T-helper 9 cell (primary cell): ENCODE measurements around the gene ZNF407.

ENCODE experiments used
- DNase-seq: peaks from one replicate; pipeline ENCODE4 v3.0.0-alpha.2; 2020

The ZNF407 gene

GRCh38 chr18:74733598-74733997 is 135.9 kb downstream of the ZNF407 start:
- no peak for DNase-seq

- DNase-seq = no peak
Observed at GRCh38 chr18:74734013-74734444, 136.4 kb downstream of the ZNF407 start.

DNA sequence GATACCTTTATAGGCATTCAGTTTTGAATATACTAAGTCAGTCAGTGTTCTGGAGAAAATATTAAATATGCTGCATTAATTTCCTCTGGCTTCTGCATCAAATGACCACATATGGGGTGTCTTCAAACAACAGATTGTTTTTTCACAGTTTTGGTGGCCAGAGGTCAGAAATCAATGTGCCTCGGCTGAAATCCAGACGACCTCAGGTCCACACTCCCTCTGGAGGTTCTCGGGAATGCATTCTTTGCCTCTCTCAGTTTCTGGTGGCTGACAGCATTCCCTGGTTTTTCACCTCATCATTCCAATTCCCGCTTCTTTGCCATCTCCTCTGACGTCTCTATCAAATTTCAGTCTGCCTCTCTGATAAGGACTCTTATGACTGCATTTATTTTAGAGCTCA is 142.3 kb downstream of the ZNF407 start:
- no peak for DNase-seq

GRCh38 chr18:74742573-74743243 is 145.0 kb downstream of the ZNF407 start:
- DNase-seq = no peak

DNA sequence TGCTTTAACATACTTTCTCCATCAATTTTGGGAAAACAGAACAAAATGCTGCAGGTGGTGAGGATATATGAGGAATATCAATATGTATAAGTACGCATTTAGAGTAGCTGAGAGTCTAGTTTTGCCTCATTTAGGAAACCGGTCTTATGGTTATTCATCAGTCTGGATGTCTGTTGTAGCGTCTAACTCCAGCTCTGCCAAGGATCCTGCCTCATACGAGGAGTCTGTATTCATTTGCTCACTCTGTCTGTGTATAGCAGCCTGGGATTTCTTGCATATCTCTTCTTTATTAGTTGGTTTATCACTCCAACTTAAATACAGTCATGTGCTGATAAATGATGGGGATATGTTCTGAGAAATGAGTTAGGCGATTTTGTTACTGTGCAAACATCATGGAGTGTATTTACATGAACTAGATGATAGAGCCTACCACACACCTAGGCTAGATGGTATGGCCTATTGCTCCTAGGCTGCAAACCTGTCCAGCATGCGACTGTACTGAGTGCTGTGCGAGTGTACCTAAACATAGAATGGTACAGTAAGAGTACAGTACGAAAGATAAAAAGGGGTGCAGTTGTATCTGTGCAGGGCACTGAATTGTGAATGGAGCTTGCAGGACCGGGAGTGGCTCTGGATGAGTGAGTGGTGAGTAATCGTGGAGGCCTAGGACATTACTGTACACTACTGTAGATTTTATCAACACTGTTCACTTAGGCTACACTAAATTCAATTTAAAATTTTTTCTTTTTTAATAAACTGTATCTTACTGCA is 148.1 kb downstream of the ZNF407 start:
- no peak for DNase-seq

DNA sequence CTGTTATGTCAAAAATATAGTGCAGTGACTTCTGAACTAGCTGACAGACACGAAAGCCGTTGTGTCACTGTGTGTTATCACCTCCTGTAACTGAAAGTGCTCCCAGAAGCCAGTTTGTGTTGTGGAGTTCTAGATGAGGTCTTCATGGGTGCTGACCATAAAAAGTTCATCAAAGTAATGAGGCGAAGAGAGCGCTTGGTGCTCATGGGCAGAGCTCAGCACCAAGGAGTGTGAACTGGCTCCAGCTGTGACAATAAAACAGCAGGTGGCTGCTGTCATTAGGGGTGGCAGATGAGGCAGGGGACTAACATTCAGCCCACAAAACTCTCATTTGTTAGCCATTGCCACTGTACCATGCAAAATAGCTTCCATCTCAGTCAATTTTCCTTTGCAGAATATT is 151.1 kb downstream of the ZNF407 start:
- DNase-seq = no peak

GRCh38 chr18:74758995-74759394 is 161.3 kb downstream of the ZNF407 start:
- DNase-seq = no peak

DNA sequence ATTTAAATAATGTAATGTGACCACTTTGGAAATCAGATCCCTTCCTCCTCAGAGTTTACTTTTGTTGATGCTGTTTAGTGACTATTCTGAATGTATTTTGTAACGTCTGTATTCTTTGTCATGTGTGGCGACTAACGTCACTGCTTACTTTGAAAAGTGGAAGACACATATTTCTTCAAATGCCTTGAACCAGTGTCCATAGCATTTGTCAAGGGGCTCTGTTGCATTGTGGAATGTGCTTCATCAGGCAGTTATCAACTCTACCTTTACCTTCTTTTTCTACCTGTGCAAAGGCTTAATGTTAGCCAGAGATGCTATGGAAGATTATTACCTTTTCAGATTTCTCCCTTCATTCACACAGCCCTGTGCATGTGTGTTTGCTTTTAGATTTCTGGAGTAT is 162.4 kb downstream of the ZNF407 start:
- no peak for DNase-seq

DNA sequence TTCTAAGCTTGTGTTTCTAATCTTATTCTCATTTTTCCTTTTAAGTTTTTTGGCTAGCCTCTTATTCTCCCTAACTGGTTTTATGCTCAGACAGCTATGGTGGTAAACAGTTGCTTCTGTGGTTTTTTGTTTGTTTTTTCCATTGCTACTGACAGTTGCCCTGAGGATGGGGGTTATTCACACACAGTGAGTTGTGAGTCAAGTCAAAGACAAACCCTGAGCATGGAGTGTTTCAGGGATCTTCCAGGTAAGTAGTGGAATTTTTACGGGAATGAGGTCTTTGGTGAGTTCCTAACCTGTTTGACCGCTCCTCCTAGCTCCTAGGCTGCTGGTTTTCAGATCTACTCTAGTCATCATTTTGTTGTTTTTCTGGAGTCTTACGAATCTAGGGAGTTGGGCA is 162.8 kb downstream of the ZNF407 start:
- DNase-seq = no peak

- DNase-seq = no peak
Observed at GRCh38 chr18:74766251-74766650, 168.6 kb downstream of the ZNF407 start.

- no peak for DNase-seq
Observed at GRCh38 chr18:74768096-74768495, 170.4 kb downstream of the ZNF407 start.

GRCh38 chr18:74773171-74773624 is 175.5 kb downstream of the ZNF407 start:
- no peak for DNase-seq

GRCh38 chr18:74774486-74774885 is 176.8 kb downstream of the ZNF407 start:
- DNase-seq = no peak

DNA sequence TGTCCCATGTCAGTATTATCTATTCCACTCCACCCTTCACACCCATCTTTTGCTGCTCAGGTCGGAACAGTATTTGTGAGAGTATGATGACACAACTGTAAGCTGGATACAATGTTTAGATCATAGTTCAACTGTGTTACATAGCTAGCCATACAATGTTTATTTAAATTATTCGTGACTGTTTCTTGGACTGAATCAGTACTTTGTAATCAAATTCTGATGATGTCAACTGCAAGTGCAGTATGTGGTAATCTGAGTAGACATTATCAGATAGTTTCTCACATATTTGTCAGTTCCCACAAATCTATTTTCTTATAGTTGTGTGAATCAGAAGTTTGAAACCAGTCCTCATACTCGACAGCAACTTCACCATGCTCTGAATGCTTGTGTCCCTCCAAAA is 177.6 kb downstream of the ZNF407 start:
- DNase-seq = no peak

DNA sequence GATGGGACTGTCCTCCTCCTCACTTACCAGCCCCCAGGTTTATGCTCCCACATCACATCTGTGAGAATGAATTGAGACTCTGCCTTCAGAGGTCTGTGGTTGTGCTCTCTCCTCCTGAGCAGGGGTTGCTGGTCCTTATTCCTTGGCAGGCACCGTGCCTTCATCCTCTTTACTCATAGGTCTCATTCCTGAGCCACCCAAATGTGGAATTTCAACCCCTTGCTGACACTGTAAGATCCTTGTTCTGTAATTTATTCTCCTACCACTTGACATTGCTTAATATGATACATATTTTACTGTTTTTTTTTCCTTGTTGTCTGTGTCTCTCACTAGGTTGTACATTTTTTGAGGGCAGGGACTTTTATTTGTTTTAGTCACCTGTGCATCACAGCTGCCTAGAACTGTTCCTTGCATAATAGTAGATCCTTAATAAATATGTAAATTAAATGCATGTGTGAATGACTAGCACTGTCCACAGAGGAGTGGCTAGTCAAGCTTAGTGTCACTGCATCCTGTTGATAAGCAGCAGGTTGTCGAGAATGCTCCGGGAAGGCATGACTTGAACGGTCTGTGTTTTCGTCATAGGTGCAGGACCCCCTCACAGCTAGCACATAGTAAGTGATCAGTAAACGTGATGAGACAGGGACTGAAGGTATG is 180.6 kb downstream of the ZNF407 start:
- no peak for DNase-seq

GRCh38 chr18:74784752-74785151 is 187.1 kb downstream of the ZNF407 start:
- no peak for DNase-seq

DNA sequence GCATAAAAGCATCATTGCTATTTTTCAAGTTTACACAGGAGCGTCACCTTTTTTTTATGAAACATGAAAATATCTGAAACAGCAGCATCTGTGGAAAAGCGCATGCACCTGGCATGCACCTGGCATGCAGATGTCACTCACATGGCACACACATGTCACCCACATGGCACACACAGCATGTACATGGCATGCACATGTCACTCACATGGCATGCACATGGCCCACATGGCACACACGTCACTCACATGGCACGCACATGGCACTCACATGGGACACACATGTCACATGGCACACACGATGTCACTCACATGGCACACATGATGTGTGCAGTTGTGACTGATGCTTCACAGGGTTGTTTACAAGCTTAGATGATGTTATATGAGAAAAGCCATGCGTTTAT is 188.0 kb downstream of the ZNF407 start:
- no peak for DNase-seq

DNA sequence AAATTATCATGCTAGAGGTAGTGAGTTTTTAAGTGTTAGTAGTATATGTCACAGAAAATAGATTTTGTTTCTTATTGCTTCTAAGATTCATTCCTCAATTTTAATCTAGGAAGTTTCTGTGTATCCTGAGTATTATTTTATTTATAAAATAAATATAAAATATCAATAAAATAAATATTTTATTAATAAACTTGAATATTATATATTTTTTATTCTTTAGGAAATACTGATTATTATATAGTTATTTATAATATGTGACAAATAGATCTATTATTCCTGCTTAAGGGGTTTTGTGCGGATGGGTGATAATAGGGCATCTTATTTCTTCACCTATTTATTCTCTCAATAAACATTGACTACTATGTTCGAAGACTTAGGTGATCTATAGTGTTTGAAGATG is 191.0 kb downstream of the ZNF407 start:
- no peak for DNase-seq

- no peak for DNase-seq
Observed at GRCh38 chr18:74789078-74789477, 191.4 kb downstream of the ZNF407 start.

- DNase-seq = no peak
Observed at GRCh38 chr18:74790451-74790850, 192.8 kb downstream of the ZNF407 start.

GRCh38 chr18:74791501-74792194 is 194.0 kb downstream of the ZNF407 start:
- DNase-seq = no peak

GRCh38 chr18:74793746-74794145 is 196.1 kb downstream of the ZNF407 start:
- DNase-seq = no peak

DNA sequence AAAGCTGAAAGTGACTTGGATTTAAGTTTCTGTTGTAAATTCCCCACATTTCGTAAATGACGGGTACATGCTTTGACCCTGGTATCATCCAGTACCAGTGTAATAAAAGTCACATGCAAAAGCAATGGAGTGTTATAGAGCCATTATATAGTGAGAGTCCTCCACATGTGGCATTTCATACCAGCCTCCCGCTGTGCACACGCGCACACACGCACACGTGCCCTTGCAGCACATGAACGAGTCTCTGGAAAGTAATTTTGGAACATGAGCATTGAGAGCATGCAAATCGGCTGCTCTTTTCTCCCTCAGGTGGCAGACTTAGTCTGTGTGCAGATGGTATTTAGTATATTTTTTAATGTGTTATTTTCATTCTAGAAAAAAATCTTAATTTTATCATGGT is 198.1 kb downstream of the ZNF407 start:
- DNase-seq = no peak
